Skeletal muscle cell (primary cell): ENCODE data around the gene MXD1.
A peak's percentile ranks its signal among the peaks of the same experiment; 100 is the strongest.
"Not testable (repeated sequence)": the region's sequence is repeated elsewhere in the genome, so short reads cannot be mapped to it uniquely, and the experiment has no call there.

ENCODE experiments used
- DNase-seq: peaks from one replicate; pipeline ENCODE4 v3.0.0-alpha.2; 2010; ENCODE audit warnings: low read depth
- H3K4me3 ChIP-seq: 2 replicates; pipeline ENCODE4 v1.5.1; 2011; ENCODE audit warnings: low read depth, mild to moderate bottlenecking, control low read depth, low read length, moderate library complexity

The MXD1 gene, protein sequence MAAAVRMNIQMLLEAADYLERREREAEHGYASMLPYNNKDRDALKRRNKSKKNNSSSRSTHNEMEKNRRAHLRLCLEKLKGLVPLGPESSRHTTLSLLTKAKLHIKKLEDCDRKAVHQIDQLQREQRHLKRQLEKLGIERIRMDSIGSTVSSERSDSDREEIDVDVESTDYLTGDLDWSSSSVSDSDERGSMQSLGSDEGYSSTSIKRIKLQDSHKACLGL

DNA sequence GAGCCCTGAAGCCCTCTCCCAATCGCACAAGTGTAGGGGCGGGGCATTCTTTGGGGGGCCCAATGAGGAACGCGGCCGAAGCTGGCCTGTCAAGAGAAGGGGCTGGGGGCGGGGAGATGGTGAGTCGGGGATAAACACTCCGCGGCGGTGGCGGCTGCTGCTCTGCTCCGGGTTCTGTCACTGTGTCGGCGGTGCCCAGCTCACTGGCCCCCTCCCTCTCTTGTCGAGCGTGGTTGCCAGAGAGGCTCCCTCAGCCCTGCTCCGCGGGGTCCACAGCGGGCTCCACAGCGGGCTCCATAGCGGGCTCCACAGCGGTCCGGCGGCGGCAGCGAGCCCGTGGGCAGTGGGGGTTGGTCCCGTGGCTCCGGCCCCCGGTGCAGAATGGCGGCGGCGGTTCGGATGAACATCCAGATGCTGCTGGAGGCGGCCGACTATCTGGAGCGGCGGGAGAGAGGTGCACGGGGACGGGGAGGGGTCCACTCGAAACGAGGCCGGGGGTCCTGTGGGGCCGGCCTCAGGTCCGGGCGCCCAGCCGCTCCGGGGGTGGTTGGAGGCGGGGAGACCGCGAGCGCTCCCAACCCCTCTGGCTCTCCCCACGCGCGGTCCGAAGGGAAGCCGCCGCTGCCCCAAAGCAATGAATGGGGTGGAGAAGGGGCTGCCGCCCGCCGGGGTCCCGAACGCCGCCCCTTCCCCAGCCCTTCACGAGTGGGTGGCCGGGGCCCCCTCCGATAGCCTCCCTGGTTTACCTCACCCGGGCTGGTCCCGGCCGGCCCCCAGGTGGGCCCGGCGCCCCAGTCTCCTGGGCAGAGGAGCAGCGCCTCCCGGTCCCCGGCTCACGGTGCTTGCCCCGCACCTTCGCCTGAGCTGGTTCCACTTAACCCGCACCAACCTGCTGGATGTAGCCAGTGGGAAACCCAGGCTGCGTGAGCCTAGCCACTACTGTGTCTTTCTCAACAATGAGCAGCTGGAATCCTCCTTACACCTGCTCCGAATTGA lies at the start of gene MXD1:
Gene MXD1, plus strand, starts transcription at position 160 of the 996 bp plus-strand sequence. Its CDS starts 222 bp downstream, at position 382.
- H3K4me3 ChIP-seq: peak within 1 kb of the TSS; percentile 84
- DNase-seq: no peak

DNA sequence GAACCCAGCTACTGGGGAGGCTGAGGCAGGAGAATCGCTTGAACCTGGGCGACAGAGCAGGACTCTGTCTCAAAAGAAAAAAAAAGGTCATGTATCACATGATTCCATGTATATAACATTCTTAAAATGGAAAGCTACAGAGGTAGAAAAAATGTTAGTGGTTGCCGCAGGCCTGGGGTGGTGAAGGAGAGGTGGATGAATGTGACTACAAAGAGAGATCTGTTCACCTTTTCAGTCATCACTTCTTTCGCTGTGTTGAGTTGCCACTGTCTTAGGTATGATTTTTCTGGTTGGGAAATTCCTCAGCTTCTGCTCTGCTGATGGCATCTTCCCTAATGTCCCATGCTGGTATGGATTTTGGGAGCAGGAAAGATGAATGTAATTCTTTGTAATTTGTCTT lies 26.5 kb upstream of the MXD1 start:
- H3K4me3 ChIP-seq: no peak overlapping the region

DNA sequence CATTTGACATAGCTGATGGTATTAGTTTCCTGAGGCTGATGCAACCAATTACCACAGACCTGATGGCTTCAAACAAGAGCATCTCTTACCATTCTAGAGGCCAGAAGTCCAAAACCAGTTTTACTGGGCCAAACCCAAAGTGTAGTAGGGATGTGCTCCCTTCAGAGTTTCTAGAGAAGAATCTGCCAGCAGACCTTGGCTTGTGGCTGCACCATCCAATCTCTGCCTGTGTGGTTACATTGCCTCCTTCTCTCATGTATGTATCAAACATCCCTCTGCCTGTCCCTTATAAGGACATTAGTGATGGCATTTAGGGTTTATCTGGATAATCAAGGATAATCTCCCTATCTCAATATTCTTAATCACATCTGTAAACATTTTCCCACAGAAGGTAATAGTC lies 25.6 kb upstream of the MXD1 start:
- no peak overlapping the region for H3K4me3 ChIP-seq
- DNase-seq: no peak

More for the DNA sequence above, 26.5 kb upstream of the MXD1 start:
- DNase-seq: no peak

DNA sequence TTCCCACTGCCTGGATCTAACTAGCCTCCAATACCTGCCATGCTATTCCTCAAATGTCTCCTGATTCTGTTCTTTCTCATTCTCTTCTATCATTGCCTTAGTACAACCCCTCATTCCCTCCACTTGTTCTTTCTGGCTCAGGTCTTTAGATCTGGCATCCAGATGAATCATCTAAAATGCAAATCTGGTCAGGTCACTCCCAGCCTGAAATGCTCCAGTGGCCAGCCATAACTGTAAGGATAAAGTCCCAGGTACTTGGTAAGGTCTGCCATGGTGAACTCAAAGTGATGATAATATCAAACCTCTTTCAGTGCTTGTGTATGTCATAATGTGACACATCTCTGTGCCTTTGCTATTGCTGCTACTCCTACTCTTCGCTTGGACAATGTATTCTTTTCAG lies 24.0 kb upstream of the MXD1 start:
- H3K4me3 ChIP-seq: no peak overlapping the region
- DNase-seq: no peak

DNA sequence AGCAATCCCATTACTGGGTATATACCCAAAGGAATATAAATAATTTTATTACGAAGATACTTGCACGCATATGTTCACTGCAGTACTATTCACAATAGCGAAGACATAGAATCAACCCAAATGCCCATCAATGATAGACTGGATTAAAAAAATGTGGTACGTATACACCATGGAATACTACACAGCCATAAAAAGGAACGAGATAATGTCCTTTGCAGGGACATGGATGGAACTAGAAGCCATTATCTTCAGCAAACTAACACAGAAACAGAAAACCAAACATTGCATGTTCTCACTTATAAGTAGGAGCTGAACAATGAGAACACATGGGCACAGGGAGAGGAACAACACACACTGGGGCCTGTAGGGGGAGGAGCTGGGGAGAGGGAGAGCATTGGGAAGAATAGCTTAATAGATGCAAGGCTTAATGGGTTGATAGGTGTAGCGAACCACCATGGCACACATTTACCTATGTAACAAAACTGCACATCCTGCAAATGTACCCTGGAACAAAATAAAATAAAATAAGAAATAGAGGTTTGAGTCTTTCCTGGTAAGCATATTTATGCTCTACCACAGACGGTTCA lies 22.0 kb upstream of the MXD1 start:
- H3K4me3 ChIP-seq, DNase-seq: not testable (repeated sequence)

DNA sequence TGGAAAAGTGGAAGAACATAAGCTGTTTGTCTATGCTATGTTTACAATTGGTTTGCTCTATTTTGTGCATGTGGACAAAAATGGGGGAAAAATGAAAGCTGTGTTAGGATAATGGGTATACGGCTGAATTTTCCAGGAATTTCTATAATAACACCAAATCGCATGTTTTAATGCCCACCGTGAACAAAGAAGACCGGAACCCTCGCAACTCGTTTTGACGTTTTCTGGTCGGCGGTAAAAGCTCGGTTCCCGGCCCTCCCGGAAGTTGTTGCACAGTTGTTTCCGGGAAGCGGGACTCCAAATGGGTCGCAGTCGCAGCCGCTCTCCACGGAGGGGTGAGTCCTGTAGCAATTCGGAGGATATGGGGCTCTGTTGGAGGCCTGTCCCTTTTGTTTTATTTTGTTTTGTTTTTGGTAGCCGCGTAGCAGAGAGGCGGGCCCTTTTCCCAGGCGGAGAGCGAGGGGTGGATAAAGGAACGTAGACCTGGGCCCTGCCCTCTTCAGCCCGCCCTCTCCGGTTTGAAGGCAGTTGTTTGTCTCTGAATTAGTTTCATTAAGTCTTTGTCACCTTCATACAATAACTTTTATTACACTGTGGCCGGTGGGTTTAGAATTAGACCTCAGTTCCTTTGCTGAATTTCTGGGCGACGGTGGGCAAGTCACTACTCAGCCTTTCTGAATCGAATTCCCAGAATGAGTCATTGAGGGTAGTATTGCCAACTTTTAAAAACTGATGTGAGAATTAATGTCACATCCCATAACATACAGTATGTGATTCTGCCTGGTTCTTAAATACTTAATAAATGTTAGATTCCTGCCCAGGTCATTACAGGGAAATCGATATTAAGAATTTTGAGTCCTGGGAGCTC lies 21.0 kb upstream of the MXD1 start, which contains the start of gene SNRNP27:
Gene SNRNP27, plus strand, starts transcription at position 273 of the 868 bp plus-strand sequence. Its CDS starts 29 bp downstream, at position 302.
- H3K4me3 ChIP-seq: peak within 1 kb of the TSS; percentile 75
- DNase-seq: peak; percentile 43

DNA sequence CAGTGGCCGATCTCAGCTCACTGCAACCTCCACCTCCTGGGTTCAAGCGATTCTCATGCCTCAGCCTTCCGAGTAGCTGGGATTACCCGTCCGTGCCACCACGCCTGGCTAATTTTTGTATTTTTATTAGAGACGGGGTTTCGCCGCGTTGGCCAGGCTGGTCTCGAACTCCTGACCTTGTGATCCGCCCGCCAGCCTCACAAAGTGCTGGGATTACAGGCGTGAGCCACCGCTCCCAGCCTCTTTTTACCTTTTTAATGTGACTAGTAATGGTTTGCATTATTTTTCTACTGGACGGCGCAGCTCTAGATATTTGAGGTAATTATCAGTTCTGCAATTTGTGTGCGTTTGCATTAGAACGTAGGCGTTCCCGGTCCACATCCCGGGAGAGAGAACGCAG lies 20.2 kb upstream of the MXD1 start:
- not testable (repeated sequence) for DNase-seq
- peak overlapping the region; percentile 75 for H3K4me3 ChIP-seq

DNA sequence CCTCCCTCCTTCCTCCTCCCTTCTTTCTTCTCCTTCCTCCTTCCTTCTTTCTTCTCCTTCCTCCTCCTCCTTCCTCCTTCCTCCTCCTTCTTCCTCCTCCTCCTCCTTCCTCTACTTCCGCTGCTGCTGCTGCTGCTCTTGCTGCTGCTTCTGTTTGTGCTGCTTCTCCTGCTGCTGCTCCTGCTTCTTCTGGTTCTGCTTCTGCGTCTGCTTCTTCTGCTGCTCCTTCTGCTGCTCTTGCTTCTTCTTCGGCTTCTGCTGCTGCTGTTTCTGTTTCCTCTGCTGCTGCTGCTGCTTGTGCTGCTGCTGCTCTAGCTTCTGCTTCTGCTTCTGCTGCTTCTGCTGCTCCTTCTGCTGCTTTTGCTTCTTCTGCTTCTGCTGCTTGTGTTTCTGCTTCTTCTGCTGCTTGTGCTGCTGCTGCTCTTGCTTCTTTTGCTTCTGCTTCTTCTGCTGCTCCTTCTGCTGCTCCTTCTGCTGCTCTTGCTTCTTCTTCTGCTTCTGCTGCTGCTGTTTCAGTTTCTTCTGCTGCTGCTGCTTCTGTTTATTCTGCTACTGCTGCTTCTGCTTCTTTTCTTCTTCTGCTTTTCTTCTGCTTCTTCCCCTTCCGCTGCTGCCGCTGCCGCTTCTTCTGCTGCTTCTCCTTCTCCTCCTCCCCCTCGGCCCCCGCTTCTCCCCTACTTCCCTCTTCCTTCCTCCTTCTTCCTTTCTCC lies 12.5 kb upstream of the MXD1 start:
- no peak overlapping the region for H3K4me3 ChIP-seq
- DNase-seq: no peak

DNA sequence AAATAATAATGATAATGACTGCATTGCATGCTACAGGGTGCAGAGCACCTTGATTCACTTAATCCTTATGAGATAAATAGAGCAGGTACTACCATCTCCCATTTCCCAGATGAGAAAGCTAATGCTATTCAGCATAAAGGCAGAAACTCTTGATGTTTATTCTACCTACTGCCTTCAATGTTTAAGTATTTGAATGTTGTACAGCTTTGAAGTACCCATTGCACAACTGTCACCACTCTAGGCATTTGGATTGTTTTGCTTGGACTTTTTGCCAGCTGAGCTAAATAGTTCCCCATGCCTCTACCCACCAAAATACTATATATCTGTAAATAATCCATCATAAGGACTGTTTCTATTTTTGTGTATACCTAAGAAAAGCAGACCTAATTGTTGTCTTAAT lies 7.7 kb upstream of the MXD1 start:
- no peak for DNase-seq
- H3K4me3 ChIP-seq: no peak overlapping the region

DNA sequence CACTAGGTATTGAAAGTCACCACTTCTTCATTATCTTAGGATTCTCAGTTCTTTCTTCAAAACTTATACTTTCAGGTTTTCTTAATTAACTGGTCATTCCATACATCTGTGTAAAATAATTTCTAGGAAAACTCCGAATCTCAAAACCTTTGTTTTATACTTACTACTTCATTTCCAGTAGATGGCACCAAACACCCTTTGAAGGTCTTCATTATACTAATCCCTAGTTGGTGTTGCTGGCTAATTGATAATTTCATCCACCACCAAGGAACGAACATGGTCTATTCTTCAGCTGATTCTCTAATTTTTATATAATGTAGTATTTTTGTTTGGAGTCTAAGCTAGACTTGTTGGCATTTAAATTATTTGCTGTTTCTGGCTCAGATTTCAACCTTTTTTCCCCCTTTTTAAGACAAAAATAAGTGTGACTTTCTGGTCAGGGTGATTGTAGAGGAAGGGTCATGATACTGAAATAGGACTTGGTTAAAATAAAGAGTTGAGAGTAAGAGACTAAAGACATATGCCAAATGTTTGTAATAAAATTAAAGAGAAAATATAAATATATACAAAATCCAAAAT lies 2.8 kb upstream of the MXD1 start:
- H3K4me3 ChIP-seq: no peak overlapping the region
- no peak for DNase-seq

DNA sequence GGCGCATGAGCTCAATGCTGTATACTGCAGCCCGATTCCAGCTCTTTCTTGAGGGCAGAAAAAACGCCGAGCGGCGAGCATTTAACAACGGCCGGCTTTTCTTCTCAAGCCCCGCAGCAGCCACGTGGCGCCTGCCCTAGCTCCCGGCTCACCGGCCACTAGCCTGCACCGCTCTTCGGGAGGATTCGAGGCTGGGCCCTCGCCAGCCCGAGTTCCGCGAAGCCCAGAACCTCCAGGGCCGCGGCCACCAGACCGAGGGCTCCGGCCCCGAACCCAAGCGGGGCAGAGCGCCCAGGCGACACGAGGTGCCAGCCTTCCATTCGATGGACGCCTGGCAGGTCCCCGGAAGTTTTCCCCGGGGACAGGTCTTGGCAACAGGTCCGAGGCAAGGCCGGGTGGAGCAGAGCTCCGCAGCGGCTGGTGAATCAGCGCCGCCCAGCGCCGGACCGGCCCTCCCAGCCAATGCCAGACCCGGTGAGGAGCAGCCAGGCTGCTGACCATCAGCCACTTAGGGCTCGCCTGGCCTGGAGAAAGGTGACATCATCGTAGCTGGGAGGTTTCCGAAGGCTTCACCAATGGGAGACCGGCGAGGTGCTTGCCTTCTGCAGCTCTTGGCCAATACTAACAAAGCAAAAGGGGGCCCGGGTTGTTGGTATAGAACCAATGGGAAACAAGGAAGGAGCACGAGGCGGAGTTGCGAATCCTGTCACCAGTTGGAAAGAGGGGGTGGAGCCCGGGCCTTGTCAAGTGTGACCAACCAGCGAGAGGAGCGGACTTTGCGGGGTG lies 552 bp upstream of the MXD1 start:
- DNase-seq: peak; percentile 100
- peak overlapping the region; percentile 72 for H3K4me3 ChIP-seq

DNA sequence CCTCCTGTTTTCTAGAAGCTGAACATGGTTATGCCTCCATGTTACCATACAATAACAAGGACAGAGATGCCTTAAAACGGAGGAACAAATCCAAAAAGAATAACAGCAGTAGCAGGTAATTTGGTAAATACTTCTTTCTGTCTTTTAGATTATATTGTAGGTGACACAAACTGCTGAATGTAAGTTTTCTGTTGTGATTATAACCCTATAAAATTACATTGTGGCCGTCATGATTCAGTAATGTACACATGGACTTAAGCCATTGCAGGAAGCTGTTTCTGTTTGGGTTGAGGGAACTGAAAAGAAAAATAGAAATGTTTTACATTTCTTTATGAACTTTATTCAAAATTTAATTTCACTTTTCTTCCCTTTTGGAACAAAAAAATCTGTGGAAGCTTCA lies 1.2 kb downstream of the MXD1 start:
- H3K4me3 ChIP-seq: peak overlapping the region; percentile 84
- no peak for DNase-seq

DNA sequence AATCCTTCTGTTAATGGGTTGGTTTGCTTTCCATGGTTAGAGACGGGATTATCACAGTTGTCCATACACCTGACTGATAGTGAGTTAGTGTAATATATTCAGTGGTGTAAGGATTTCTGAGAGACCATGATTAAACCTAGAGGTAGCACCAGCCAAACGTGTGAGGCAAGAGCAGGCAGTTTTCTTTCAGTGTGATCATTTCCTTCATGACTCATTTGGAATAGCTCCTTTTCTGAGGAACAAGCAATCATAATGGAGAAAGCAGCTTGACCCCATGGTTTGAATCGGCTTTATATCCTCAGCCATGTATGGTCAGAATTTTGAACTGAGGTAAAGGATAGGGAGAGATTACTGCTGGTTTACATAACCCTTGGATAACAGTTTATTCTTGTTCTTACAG lies 2.9 kb downstream of the MXD1 start:
- H3K4me3 ChIP-seq: no peak overlapping the region
- peak; percentile 73 for DNase-seq

DNA sequence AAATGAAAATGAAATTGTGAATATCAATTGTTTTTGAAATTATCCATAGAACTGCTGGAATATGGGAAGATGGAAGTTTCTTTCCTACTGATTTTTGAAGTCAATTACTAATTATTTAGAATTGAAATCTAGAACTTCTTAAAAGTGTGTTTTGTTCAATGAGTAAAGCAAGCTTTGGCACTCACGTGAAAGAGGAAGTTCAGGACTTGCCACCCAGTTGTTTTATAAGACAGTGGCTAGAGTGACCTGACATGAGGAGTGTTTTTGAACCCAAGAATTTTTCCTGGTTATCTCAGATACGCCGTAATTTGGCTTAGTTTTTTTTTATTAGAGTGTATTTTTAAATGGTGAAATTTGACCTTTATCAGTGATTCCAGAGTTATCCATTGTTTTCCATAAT lies 3.5 kb downstream of the MXD1 start:
- no peak for DNase-seq
- no peak overlapping the region for H3K4me3 ChIP-seq

DNA sequence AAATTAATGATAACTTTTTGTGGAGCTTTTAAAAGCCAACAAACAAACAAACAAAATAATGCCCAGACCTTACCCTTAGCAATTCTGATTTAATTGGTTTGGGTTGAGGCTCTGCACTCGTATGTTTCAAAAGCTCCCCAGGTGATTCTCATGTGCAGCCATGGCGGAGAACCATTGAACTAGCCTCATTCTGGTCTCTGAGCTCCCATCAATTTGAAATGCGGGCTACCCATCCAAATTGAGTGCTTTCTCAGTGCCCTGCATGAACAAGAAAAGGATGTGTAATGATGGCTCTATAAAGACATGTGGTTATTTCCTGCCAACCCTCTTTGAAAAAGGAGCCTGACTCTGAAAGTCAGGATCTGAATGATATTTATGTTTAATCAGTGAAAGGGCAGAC lies 8.2 kb downstream of the MXD1 start:
- DNase-seq: no peak
- H3K4me3 ChIP-seq: no peak overlapping the region

DNA sequence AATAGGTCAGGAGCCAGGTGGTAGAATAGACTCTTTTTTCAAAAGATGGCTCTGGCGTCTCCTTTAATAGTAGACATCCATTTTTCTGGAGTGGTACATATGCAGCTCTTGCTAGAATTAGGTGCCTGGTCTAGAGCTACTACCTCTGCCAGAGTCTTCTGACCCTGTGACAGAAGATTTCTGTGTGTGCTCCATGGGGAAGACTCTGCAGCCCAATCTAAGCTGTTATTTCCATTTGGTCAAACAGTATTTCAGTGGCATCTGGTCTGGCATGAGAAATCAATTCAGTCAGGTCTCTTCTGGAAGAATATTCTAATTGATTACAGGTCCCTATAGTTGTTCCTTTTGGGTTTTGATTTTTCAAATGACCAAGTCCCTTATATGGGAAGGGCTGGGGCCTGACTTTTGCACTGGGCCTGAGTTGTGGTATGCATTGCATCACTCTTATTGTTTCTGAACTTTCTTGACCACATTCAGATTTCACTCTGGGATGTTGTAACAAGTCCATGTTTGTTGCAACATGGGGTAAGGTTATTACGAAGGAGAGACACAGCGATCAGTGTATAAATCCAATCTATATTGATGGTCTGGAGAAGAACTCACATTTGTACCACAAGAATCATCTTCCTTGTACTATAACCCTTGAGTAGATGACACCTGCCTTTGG lies 12.1 kb downstream of the MXD1 start:
- DNase-seq: peak; percentile 38
- H3K4me3 ChIP-seq: no peak overlapping the region
